ENCODE data around the gene TFPT. TPM values are rescaled to one million over a fixed set of nuclear protein-coding genes. Genes with fewer than 3 reads are reported as not detected.

Gene TFPT
- total and polyA plus RNA-seq, 2 of the 13 experiments (the other 11 are each of a cell fraction or from before 2014, with no cell fraction given) = 8.4 to 10.7 TPM

DNA sequence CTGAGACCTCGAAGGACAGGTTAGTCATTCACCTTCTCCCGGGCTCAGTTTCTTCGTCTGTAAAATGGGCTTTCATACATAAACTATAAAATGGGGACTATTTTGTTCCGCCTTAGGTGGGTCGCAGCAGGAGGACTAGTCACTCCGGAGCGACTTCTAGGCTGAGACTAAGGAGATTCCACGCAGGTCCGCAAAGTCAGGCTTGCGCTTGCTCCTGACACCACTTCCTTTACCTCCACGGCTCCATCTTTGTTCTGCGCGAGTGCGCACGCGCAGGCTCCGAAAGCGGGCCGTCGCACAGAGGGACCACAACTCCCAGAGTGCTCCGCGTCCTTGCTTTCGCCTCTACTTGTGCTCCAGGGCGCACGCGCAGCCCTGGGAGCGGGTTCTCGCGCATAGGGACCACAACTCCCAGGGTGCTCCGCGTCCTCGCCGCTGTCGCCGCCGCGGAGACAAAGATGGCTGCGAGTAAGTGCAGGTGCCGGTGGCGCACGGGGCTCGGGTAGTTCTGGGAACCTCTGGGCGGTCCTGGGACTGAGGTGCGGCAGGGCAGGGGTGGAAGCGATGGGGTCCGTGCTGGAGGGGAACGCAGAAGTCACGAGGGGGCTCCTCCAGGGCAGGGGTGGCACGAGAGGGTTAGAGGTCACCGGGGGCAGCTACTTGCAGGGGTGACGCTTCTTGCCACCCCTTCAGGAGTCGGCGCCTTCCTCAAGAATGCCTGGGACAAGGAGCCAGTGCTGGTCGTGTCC lies 12.9 kb downstream of the TFPT start, which contains the start of gene NDUFA3 (continued):
- peak; percentile 21; the same call in 1 of the 2 replicates for TF ChIP-seq SOX13 (IDR thresholded peaks at IDR 0.05)
- peak in 1 of 2 experiments; percentile 35; a peak in 1 of 4 replicates for TF ChIP-seq SOX13 (CRISPR knock-in tag; conservative IDR thresholded peaks at IDR 0.05 in 1 of 2, IDR thresholded peaks at IDR 0.05 in 1 of 2)
- TF ChIP-seq SRSF1 (optimal IDR thresholded peaks at IDR 0.05; ENCODE audit: low read depth, low read length) = peak; percentile 75
- TF ChIP-seq LBX2 (CRISPR knock-in tag; IDR thresholded peaks at IDR 0.05; ENCODE audit: borderline replicate concordance) = no peak
- peak; percentile 89 for TF ChIP-seq ZHX2 (IDR thresholded peaks at IDR 0.05; ENCODE audit: low read depth)
- no peak for TF ChIP-seq ZHX2 (CRISPR knock-in tag; IDR thresholded peaks at IDR 0.05; ENCODE audit: borderline replicate concordance)
- TF ChIP-seq HDAC1 (CRISPR knock-in tag; IDR thresholded peaks at IDR 0.05) = peak; percentile 90
- TF ChIP-seq ELF1 (CRISPR knock-in tag; IDR thresholded peaks at IDR 0.05) = peak; percentile 86
- TF ChIP-seq ZNF234 (CRISPR knock-in tag; conservative IDR thresholded peaks at IDR 0.05) = no peak
- TF ChIP-seq ZNF569 (CRISPR knock-in tag; IDR thresholded peaks at IDR 0.05; ENCODE audit: borderline replicate concordance) = no peak
- TF ChIP-seq, protein P1, sequence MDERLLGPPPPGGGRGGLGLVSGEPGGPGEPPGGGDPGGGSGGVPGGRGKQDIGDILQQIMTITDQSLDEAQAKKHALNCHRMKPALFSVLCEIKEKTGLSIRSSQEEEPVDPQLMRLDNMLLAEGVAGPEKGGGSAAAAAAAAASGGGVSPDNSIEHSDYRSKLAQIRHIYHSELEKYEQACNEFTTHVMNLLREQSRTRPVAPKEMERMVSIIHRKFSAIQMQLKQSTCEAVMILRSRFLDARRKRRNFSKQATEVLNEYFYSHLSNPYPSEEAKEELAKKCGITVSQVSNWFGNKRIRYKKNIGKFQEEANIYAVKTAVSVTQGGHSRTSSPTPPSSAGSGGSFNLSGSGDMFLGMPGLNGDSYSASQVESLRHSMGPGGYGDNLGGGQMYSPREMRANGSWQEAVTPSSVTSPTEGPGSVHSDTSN (CRISPR knock-in tag; IDR thresholded peaks at IDR 0.05) = no peak
- TF ChIP-seq ZNF784 (CRISPR knock-in tag; IDR thresholded peaks at IDR 0.05; ENCODE audit: borderline replicate concordance) = no peak
- TF ChIP-seq ZFP36L1 (CRISPR knock-in tag; IDR thresholded peaks at IDR 0.05) = no peak
- TF ChIP-seq ETV5 (CRISPR knock-in tag; IDR thresholded peaks at IDR 0.05; ENCODE audit: borderline replicate concordance) = no peak; the same call in 1 of the 2 replicates
- TF ChIP-seq, protein P2, sequence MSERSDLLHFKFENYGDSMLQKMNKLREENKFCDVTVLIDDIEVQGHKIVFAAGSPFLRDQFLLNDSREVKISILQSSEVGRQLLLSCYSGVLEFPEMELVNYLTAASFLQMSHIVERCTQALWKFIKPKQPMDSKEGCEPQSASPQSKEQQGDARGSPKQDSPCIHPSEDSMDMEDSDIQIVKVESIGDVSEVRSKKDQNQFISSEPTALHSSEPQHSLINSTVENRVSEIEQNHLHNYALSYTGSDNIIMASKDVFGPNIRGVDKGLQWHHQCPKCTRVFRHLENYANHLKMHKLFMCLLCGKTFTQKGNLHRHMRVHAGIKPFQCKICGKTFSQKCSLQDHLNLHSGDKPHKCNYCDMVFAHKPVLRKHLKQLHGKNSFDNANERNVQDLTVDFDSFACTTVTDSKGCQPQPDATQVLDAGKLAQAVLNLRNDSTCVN (CRISPR knock-in tag; IDR thresholded peaks at IDR 0.05; ENCODE audit: borderline replicate concordance) = no peak; the same call in 1 of the 2 replicates
- TF ChIP-seq ISX (CRISPR knock-in tag; conservative IDR thresholded peaks at IDR 0.05) = no peak
- peak; percentile 70 for TF ChIP-seq ATF7-NPFF (CRISPR knock-in tag; IDR thresholded peaks at IDR 0.05; ENCODE audit: low read depth)
- TF ChIP-seq NFKBIZ (CRISPR knock-in tag; IDR thresholded peaks at IDR 0.05) = no peak
- no peak for TF ChIP-seq ZNF850 (CRISPR knock-in tag; conservative IDR thresholded peaks at IDR 0.05)
- no peak for TF ChIP-seq ZNF101 (CRISPR knock-in tag; IDR thresholded peaks at IDR 0.05; ENCODE audit: borderline replicate concordance, low read depth)
